Neural cell (in vitro differentiated cells): ENCODE measurements around the gene MRPL32. TPM values are rescaled to one million over a fixed set of nuclear protein-coding genes. Genes with fewer than 3 reads are reported as not detected.

Experiments used
- H2AFZ ChIP-seq: fragments of 200-600, 300-800 bp; sonication (generic), shearing (Covaris generic); 2 replicates; pipeline ENCODE4 v1.6.0; 2014; ENCODE audit warnings: low read depth, mild to moderate bottlenecking, antibody characterized with exemption, low read length, moderate library complexity
- H3F3A ChIP-seq: fragments of 200-600 bp; shearing (Covaris generic); 2 replicates; pipeline ENCODE4 v1.6.1; 2016; ENCODE audit warnings: mild to moderate bottlenecking, moderate library complexity, mixed read lengths, antibody characterized with exemption, low read length; ENCODE audit not compliant: insufficient read depth, poor library complexity, severe bottlenecking
- H3K27ac ChIP-seq: fragments of 200-600, 300-800 bp; sonication (generic), shearing (Covaris generic); 2 replicates; pipeline ENCODE4 v1.5.1; 2014; ENCODE audit warnings: mild to moderate bottlenecking, low read length, moderate library complexity
- H3K27me3 ChIP-seq: fragments of 300-800, 200-600 bp; sonication (generic), shearing (Covaris generic); 2 replicates; pipeline ENCODE4 v1.6.0; 2014; ENCODE audit warnings: mild to moderate bottlenecking, low read depth, low read length, moderate library complexity; ENCODE audit not compliant: insufficient read depth
- H3K36me3 ChIP-seq: fragments of 300-800, 200-600 bp; sonication (generic), shearing (Covaris generic); 2 replicates; pipeline ENCODE4 v1.5.1; 2014; ENCODE audit warnings: mild to moderate bottlenecking, antibody characterized with exemption, low read length, moderate library complexity; ENCODE audit not compliant: insufficient read depth
- H3K4me2 ChIP-seq: fragments of 300-800, 200-600 bp; sonication (generic), shearing (Covaris generic); 2 replicates; pipeline ENCODE4 v1.6.0; 2014; ENCODE audit warnings: mild to moderate bottlenecking, low read length
- H3K4me3 ChIP-seq: fragments of 300-800, 200-600 bp; sonication (generic), shearing (Covaris generic); 2 replicates; pipeline ENCODE4 v1.5.1; 2014; ENCODE audit warnings: mild to moderate bottlenecking, low read length, moderate library complexity
- H3K79me2 ChIP-seq: fragments of 200-600 bp; shearing (Covaris generic); replicated peaks from 2 replicates; pipeline ENCODE4 v1.6.0; 2014; ENCODE audit warnings: mild to moderate bottlenecking, low read length, moderate library complexity; ENCODE audit not compliant: insufficient read depth
- H3K9ac ChIP-seq: fragments of 300-800, 200-600 bp; sonication (generic), shearing (Covaris generic); 2 replicates; pipeline ENCODE4 v1.6.1; 2016; ENCODE audit warnings: mild to moderate bottlenecking, low read length, mixed read lengths
- H3K9me2 ChIP-seq: fragments of 200-600 bp; shearing (Covaris generic); 2 replicates; pipeline ENCODE4 v1.6.1; 2016; ENCODE audit warnings: mild to moderate bottlenecking, low read length, mixed read lengths; ENCODE audit not compliant: insufficient read depth
- H3K9me3 ChIP-seq: fragments of 200-600, 300-800 bp; sonication (generic), shearing (Covaris generic); 2 replicates; pipeline ENCODE4 v1.6.1; 2016; ENCODE audit warnings: mild to moderate bottlenecking, mixed run types, low read length, moderate library complexity, mixed read lengths
- H4K20me1 ChIP-seq: fragments of 200-600 bp; shearing (Covaris generic); 2 replicates; pipeline ENCODE4 v1.6.1; 2016; ENCODE audit warnings: mild to moderate bottlenecking, mixed run types; ENCODE audit not compliant: insufficient read depth
- EP300 ChIP-seq: fragments of 450-650 bp; conservative IDR thresholded peaks from 2 replicates; pipeline ENCODE4 v1.6.1; 2014; ENCODE audit warnings: antibody characterized with exemption, mild to moderate bottlenecking, moderate library complexity; ENCODE audit not compliant: poor library complexity, severe bottlenecking
- EZH2 ChIP-seq: fragments of 200-600, 300-800 bp; shearing (Covaris generic), sonication (generic); IDR thresholded peaks from 2 replicates; pipeline ENCODE4 v1.6.1; 2014; ENCODE audit warnings: antibody characterized with exemption, low read length, borderline replicate concordance, mild to moderate bottlenecking; ENCODE audit not compliant: insufficient read depth, poor library complexity, severe bottlenecking
- MXI1 ChIP-seq: fragments of 450-650 bp; conservative IDR thresholded peaks from 2 replicates; pipeline ENCODE4 v1.6.1; 2014; ENCODE audit warnings: antibody characterized with exemption, mild to moderate bottlenecking; ENCODE audit not compliant: poor library complexity, severe bottlenecking
- POLR2AphosphoS5 ChIP-seq: IDR thresholded peaks from 2 replicates; pipeline ENCODE4 v1.6.1; 2012
- RAD21 ChIP-seq: fragments of 450-650 bp; conservative IDR thresholded peaks from 2 replicates; pipeline ENCODE4 v1.6.1; 2014; ENCODE audit warnings: antibody characterized with exemption, mild to moderate bottlenecking, moderate library complexity
- SMC3 ChIP-seq: fragments of 450-650 bp; conservative IDR thresholded peaks from 2 replicates; pipeline ENCODE4 v1.6.1; 2014; ENCODE audit warnings: antibody characterized with exemption, mild to moderate bottlenecking, moderate library complexity; ENCODE audit not compliant: poor library complexity
- TAF1 ChIP-seq: IDR thresholded peaks from 2 replicates; pipeline ENCODE4 v1.6.1; 2012; ENCODE audit warnings: low read depth
- polyA plus RNA-seq: library from polyadenylated mRNA; depleted of rRNA; stranded (reverse); fragments of >200 nt; gene quantifications from 2 replicates; pipeline ENCODE4 v1.2.3, GENCODE V29; 2014
- TF ChIP-seq, protein P1 (sequence below): IDR thresholded peaks from 2 replicates; pipeline ENCODE4 v1.6.1; 2012; ENCODE audit warnings: borderline replicate concordance
- TF ChIP-seq, protein P2 (sequence below): fragments of 450-650 bp; IDR thresholded peaks from 2 replicates; pipeline ENCODE4 v1.5.1; 2014; ENCODE audit warnings: antibody characterized with exemption, mild to moderate bottlenecking, moderate library complexity; ENCODE audit not compliant: poor library complexity, severe bottlenecking

Gene MRPL32
- polyA plus RNA-seq, 1 donor from 2014 or later = 193 TPM

DNA sequence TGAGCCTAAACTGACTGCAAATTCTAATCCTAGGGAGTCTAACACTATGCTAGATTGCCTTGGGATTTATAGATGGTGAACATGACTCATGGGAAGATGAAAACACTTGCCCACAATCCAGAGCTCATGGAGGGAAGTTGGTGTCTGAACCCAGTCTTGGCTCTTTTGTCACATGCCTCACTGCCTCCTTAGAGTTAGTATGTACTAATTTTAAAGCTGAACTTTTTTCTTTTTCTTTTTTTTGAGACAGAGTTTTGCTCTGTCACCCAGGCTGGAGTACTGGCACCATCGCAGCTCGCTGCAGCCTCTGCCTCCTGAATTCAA lies 14.4 kb downstream of the MRPL32 start:
- no peaks in the 10 kb centered on the region for H3K9me2 ChIP-seq
- H3K4me2 ChIP-seq = no peak overlapping the region
- TF ChIP-seq, protein P1, sequence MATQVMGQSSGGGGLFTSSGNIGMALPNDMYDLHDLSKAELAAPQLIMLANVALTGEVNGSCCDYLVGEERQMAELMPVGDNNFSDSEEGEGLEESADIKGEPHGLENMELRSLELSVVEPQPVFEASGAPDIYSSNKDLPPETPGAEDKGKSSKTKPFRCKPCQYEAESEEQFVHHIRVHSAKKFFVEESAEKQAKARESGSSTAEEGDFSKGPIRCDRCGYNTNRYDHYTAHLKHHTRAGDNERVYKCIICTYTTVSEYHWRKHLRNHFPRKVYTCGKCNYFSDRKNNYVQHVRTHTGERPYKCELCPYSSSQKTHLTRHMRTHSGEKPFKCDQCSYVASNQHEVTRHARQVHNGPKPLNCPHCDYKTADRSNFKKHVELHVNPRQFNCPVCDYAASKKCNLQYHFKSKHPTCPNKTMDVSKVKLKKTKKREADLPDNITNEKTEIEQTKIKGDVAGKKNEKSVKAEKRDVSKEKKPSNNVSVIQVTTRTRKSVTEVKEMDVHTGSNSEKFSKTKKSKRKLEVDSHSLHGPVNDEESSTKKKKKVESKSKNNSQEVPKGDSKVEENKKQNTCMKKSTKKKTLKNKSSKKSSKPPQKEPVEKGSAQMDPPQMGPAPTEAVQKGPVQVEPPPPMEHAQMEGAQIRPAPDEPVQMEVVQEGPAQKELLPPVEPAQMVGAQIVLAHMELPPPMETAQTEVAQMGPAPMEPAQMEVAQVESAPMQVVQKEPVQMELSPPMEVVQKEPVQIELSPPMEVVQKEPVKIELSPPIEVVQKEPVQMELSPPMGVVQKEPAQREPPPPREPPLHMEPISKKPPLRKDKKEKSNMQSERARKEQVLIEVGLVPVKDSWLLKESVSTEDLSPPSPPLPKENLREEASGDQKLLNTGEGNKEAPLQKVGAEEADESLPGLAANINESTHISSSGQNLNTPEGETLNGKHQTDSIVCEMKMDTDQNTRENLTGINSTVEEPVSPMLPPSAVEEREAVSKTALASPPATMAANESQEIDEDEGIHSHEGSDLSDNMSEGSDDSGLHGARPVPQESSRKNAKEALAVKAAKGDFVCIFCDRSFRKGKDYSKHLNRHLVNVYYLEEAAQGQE = no peak
- TF ChIP-seq TAF1 = no peak
- TF ChIP-seq, protein P2, sequence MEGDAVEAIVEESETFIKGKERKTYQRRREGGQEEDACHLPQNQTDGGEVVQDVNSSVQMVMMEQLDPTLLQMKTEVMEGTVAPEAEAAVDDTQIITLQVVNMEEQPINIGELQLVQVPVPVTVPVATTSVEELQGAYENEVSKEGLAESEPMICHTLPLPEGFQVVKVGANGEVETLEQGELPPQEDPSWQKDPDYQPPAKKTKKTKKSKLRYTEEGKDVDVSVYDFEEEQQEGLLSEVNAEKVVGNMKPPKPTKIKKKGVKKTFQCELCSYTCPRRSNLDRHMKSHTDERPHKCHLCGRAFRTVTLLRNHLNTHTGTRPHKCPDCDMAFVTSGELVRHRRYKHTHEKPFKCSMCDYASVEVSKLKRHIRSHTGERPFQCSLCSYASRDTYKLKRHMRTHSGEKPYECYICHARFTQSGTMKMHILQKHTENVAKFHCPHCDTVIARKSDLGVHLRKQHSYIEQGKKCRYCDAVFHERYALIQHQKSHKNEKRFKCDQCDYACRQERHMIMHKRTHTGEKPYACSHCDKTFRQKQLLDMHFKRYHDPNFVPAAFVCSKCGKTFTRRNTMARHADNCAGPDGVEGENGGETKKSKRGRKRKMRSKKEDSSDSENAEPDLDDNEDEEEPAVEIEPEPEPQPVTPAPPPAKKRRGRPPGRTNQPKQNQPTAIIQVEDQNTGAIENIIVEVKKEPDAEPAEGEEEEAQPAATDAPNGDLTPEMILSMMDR = no peak
- no peak for TF ChIP-seq MXI1
- TF ChIP-seq EZH2 = no peak
- TF ChIP-seq POLR2AphosphoS5 = no peak
- TF ChIP-seq EP300 = no peak
- TF ChIP-seq SMC3 = no peak
- TF ChIP-seq RAD21 = no peak
- H3K9me3 ChIP-seq = no peaks in the 10 kb centered on the region
- no peak overlapping the region for H3K9ac ChIP-seq
- H3K79me2 ChIP-seq = no peaks in the 10 kb centered on the region
- H3K36me3 ChIP-seq = no peaks in the 10 kb centered on the region
- H2AFZ ChIP-seq = no peak overlapping the region
- no peaks in the 10 kb centered on the region for H3K27me3 ChIP-seq
- no peak overlapping the region for H3K4me3 ChIP-seq
- no peak overlapping the region for H3K27ac ChIP-seq
- no peaks in the 10 kb centered on the region for H3F3A ChIP-seq
- H4K20me1 ChIP-seq = no peaks in the 10 kb centered on the region

DNA sequence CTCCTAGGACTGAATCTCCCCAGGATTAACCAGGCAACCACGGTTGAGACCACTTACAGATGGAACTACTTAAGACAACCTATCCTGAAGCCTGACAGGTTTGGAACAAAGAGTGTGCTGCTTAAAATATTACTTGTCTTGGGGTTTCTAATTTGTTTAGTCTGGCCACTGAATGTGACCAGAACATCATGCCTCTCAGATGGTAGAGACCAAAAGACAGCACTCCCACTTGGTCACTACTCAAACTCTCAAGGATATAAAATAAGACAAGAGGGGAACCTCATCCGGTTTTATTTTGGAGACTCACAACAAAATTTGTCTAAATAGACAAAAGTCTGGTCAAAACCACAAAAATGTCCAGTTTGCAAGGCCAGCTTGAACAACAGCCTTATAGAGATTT lies 15.3 kb downstream of the MRPL32 start:
- H3K4me2 ChIP-seq = no peak overlapping the region
- H3K9me3 ChIP-seq = no peaks in the 10 kb centered on the region
- no peaks in the 10 kb centered on the region for H4K20me1 ChIP-seq
- no peak overlapping the region for H3K4me3 ChIP-seq
- H3K79me2 ChIP-seq = no peaks in the 10 kb centered on the region
- H3F3A ChIP-seq = no peaks in the 10 kb centered on the region
- H3K27me3 ChIP-seq = no peaks in the 10 kb centered on the region
- TF ChIP-seq, protein P2 = no peak
- no peak for TF ChIP-seq MXI1
- no peak for TF ChIP-seq RAD21
- no peak for TF ChIP-seq EP300
- TF ChIP-seq EZH2 = no peak
- no peak for TF ChIP-seq SMC3
- TF ChIP-seq TAF1 = no peak
- TF ChIP-seq, protein P1 = no peak
- no peak for TF ChIP-seq POLR2AphosphoS5
- no peak overlapping the region for H3K9ac ChIP-seq
- H3K9me2 ChIP-seq = no peaks in the 10 kb centered on the region
- H3K36me3 ChIP-seq = no peaks in the 10 kb centered on the region
- no peak overlapping the region for H3K27ac ChIP-seq
- H2AFZ ChIP-seq = no peak overlapping the region
